GM21526 (cell line): ENCODE data around the gene CCDC61.

Experiments used
- ATAC-seq: cut with Tn5 transposase; IDR thresholded peaks from one replicate; pipeline ENCODE4 v1.9.1; 2021; ENCODE audit warnings: moderate library complexity; ENCODE audit not compliant: unreplicated experiment, low FRiP score

The CCDC61 gene

GRCh38 chr19:46035986-46036743 is 40.9 kb downstream of the CCDC61 start:
- no peak for ATAC-seq

GRCh38 chr19:46036744-46037128 is 41.5 kb downstream of the CCDC61 start:
- ATAC-seq, result no peak

GRCh38 chr19:46040125-46040524 is 44.9 kb downstream of the CCDC61 start:
- ATAC-seq, result no peak

GRCh38 chr19:46040952-46041500 is 45.8 kb downstream of the CCDC61 start, which contains the start of gene IGFL4:
TSS of gene IGFL4 (minus strand) at chr19:46041002. CDS start at chr19:46040962, 40 bp downstream.
- ATAC-seq, result no peak

- ATAC-seq, result no peak
These were observed 47.1 kb downstream of the CCDC61 start for GRCh38 chr19:46042252-46042883.

- ATAC-seq, result no peak
These were observed 48.3 kb downstream of the CCDC61 start for GRCh38 chr19:46043519-46043918.

GRCh38 chr19:46049597-46049996 is 54.3 kb downstream of the CCDC61 start:
- ATAC-seq, result no peak

- ATAC-seq, result no peak
These were observed 57.6 kb downstream of the CCDC61 start for GRCh38 chr19:46052896-46053295.

GRCh38 chr19:46056536-46056935 is 61.3 kb downstream of the CCDC61 start:
- no peak for ATAC-seq

- no peak for ATAC-seq
These were observed 63.5 kb downstream of the CCDC61 start for GRCh38 chr19:46058778-46059177.

- ATAC-seq, result no peak
These were observed 64.7 kb downstream of the CCDC61 start for GRCh38 chr19:46060012-46060411.

- no peak for ATAC-seq
These were observed 67.9 kb downstream of the CCDC61 start for GRCh38 chr19:46063201-46063600.

GRCh38 chr19:46065486-46066071 is 70.3 kb downstream of the CCDC61 start:
- no peak for ATAC-seq

GRCh38 chr19:46066471-46066870 is 71.2 kb downstream of the CCDC61 start:
- no peak for ATAC-seq

GRCh38 chr19:46067691-46068090 is 72.4 kb downstream of the CCDC61 start:
- no peak for ATAC-seq
